IMR-90 (cell line): Measurements from ENCODE around the gene EXOC4.

Source experiments
- MAFK ChIP-seq: IDR thresholded peaks from 2 replicates; pipeline ENCODE4 v1.6.1; 2012; ENCODE audit warnings: low read depth, low read length, improper control_type of control experiment
- MAZ ChIP-seq: IDR thresholded peaks from 2 replicates; pipeline ENCODE4 v1.6.1; 2012; ENCODE audit warnings: low read depth, mild to moderate bottlenecking, low read length, improper control_type of control experiment, moderate library complexity, borderline replicate concordance

GRCh38 chr7:133683182-133683454 is 430.2 kb downstream of the EXOC4 start:
- TF ChIP-seq MAZ (no peak), MAFK (no peak)
